Activated effector memory CD4-positive, alpha-beta T cell treated with anti-CD3 and anti-CD28 coated beads, Interleukin-2, amount 50 U/mL, for 16 hours (primary cell): ENCODE measurements around the gene SEC31A.

Source experiments
- DNase-seq: peaks from one replicate; pipeline ENCODE4 v3.0.0-alpha.2; 2020

SEC31A gene

GRCh38 chr4:82791179-82791578, 99.8 kb downstream of the SEC31A start:
- DNase-seq = no peak

- DNase-seq = no peak
Measured at GRCh38 chr4:82790060-82790660, 100.8 kb downstream of the SEC31A start.

- no peak for DNase-seq
Measured at GRCh38 chr4:82789025-82789776, 101.8 kb downstream of the SEC31A start.

- DNase-seq = no peak
Measured at GRCh38 chr4:82787342-82787741, 103.6 kb downstream of the SEC31A start.

- no peak for DNase-seq
Measured at GRCh38 chr4:82786828-82787227, 104.1 kb downstream of the SEC31A start.

GRCh38 chr4:82785611-82786400, 105.1 kb downstream of the SEC31A start:
- no peak for DNase-seq

GRCh38 chr4:82784681-82785610, 106.0 kb downstream of the SEC31A start:
- DNase-seq = no peak

GRCh38 chr4:82782626-82783345, 108.2 kb downstream of the SEC31A start:
- DNase-seq = no peak

GRCh38 chr4:82780752-82781231, 110.2 kb downstream of the SEC31A start:
- no peak for DNase-seq

GRCh38 chr4:82780170-82780751, 110.7 kb downstream of the SEC31A start:
- no peak for DNase-seq

GRCh38 chr4:82779032-82779431, 111.9 kb downstream of the SEC31A start:
- no peak for DNase-seq

GRCh38 chr4:82777857-82778525, 113.0 kb downstream of the SEC31A start:
- no peak for DNase-seq

- DNase-seq = no peak
Measured at GRCh38 chr4:82776925-82777542, 113.9 kb downstream of the SEC31A start.

- no peak for DNase-seq
Measured at GRCh38 chr4:82775243-82775642, 115.7 kb downstream of the SEC31A start.

- DNase-seq = no peak
Measured at GRCh38 chr4:82774711-82775171, 116.2 kb downstream of the SEC31A start.

GRCh38 chr4:82773057-82773456, 117.9 kb downstream of the SEC31A start:
- no peak for DNase-seq

GRCh38 chr4:82770607-82771006, 120.3 kb downstream of the SEC31A start:
- DNase-seq = no peak
